Astrocyte of the cerebellum (primary cell): ENCODE data around the gene GRIFIN.

Experiments used
- DNase-seq: peaks from one replicate; pipeline ENCODE4 v3.0.0-alpha.2; 2011; ENCODE audit warnings: low read depth
- H3K4me3 ChIP-seq: 2 replicates; pipeline ENCODE4 v1.5.1; 2011; ENCODE audit warnings: mild to moderate bottlenecking, low read depth, low read length, moderate library complexity
- in situ Hi-C: cut with HindIII; loops from 2 replicates; pipeline ENCODE4 v1.10.0; 2017; ENCODE audit warnings: low sequenced_read_pairs
- TF ChIP-seq, protein P1 (sequence below): IDR thresholded peaks from 2 replicates; pipeline ENCODE4 v1.5.1; 2012; ENCODE audit warnings: low read length, low read depth, moderate library complexity, mild to moderate bottlenecking; ENCODE audit errors: missing control alignments

The GRIFIN gene

DNA sequence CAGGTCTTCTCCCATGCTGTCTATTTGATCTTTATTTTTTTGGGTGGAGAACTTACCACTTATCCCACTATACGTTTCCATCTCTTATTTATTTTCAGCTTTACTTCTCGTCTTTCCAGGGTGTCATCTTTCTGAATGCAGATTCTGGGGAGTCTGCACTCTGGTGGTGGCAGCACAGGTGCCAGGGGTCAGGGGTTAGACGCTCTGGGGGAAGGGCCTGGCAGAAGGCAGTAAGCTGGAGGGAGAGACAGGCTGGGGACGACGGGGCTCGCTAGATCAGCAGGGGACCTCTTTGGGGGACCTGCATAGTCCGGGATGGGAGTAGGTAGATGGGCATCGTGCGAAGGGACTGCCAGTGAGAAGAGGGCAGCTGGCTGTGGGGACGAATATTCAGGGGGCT lies 50.4 kb downstream of the GRIFIN start:
- TF ChIP-seq, protein P1, sequence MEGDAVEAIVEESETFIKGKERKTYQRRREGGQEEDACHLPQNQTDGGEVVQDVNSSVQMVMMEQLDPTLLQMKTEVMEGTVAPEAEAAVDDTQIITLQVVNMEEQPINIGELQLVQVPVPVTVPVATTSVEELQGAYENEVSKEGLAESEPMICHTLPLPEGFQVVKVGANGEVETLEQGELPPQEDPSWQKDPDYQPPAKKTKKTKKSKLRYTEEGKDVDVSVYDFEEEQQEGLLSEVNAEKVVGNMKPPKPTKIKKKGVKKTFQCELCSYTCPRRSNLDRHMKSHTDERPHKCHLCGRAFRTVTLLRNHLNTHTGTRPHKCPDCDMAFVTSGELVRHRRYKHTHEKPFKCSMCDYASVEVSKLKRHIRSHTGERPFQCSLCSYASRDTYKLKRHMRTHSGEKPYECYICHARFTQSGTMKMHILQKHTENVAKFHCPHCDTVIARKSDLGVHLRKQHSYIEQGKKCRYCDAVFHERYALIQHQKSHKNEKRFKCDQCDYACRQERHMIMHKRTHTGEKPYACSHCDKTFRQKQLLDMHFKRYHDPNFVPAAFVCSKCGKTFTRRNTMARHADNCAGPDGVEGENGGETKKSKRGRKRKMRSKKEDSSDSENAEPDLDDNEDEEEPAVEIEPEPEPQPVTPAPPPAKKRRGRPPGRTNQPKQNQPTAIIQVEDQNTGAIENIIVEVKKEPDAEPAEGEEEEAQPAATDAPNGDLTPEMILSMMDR: no peak
- in situ Hi-C loops: no loop called here
- DNase-seq: no peak

More for the DNA sequence above, 50.4 kb downstream of the GRIFIN start:
- no peak overlapping the region for H3K4me3 ChIP-seq
